Measurements from ENCODE around the gene RARRES2. TPM values are rescaled to one million over a fixed set of nuclear protein-coding genes. Genes with fewer than 3 reads are reported as not detected.

Gene RARRES2
- total RNA-seq, 4 donors from 2014 or later = 21.5 to 99.9 (median 27.1) TPM

- Histone ChIP-seq H3K4me3 (peak overlapping the region; percentile 84 to 93 (median 91)), H3K36me3 (peaks cover 0 to 20% (median 0%) of the 10 kb centered on the region in 3 donors), H3K27me3 (no peaks in the 10 kb centered on the region), H3K9me3 (no peaks in the 10 kb centered on the region), H3K27ac (peak overlapping the region; percentile 90 to 99 (median 96)), H3K4me1 (peaks cover 0 to 36% (median 21%) of the 10 kb centered on the region in 4 donors)
- no peak for DNase-seq
- TF ChIP-seq CTCF (IDR thresholded peaks at IDR 0.05) = no peak
- no peak for TF ChIP-seq POLR2A (IDR thresholded peaks at IDR 0.05)
These were observed 26.3 kb upstream of the RARRES2 start for GRCh38 chr7:150367677-150368095.

- Histone ChIP-seq H3K36me3 (peaks cover 0 to 1% (median 0%) of the 10 kb centered on the region in 3 donors), H3K4me3 (no peak overlapping the region), H3K9me3 (no peaks in the 10 kb centered on the region), H3K4me1 (peaks cover 0 to 22% (median 20%) of the 10 kb centered on the region in 4 donors), H3K27ac (peak overlapping the region in 3 of 4 donors; percentile 24 to 98 (median 35)), H3K27me3 (no peaks in the 10 kb centered on the region)
- DNase-seq = peak in 1 of 3 donors; percentile 44
- TF ChIP-seq CTCF (IDR thresholded peaks at IDR 0.05) (no peak), POLR2A (IDR thresholded peaks at IDR 0.05) (no peak)
These were observed 24.4 kb upstream of the RARRES2 start for GRCh38 chr7:150365673-150366398.

GRCh38 chr7:150365194-150365593 is 23.8 kb upstream of the RARRES2 start:
- peak in 1 of 3 donors; percentile 34 for DNase-seq
- Histone ChIP-seq H3K4me1 (peaks cover 0 to 20% (median 15%) of the 10 kb centered on the region in 4 donors), H3K27ac (peak overlapping the region in 3 of 4 donors; percentile 24 to 98 (median 35)), H3K4me3 (no peak overlapping the region), H3K36me3 (no peaks in the 10 kb centered on the region), H3K9me3 (no peaks in the 10 kb centered on the region), H3K27me3 (no peaks in the 10 kb centered on the region)
- TF ChIP-seq CTCF (IDR thresholded peaks at IDR 0.05) = no peak
- TF ChIP-seq POLR2A (IDR thresholded peaks at IDR 0.05) = no peak

GRCh38 chr7:150363872-150364271 is 22.4 kb upstream of the RARRES2 start:
- TF ChIP-seq POLR2A (IDR thresholded peaks at IDR 0.05) (no peak), CTCF (IDR thresholded peaks at IDR 0.05) (no peak)
- no peaks in the 10 kb centered on the region for H3K9me3 ChIP-seq
- H3K27me3 ChIP-seq = no peaks in the 10 kb centered on the region
- no peak for DNase-seq
- H3K27ac ChIP-seq = peak overlapping the region in 1 of 4 donors; percentile 18
- H3K4me3 ChIP-seq = no peak overlapping the region
- H3K36me3 ChIP-seq = no peaks in the 10 kb centered on the region
- peaks cover 0 to 11% (median 8%) of the 10 kb centered on the region in 4 donors for H3K4me1 ChIP-seq

GRCh38 chr7:150363370-150363769 is 21.9 kb upstream of the RARRES2 start:
- TF ChIP-seq CTCF (IDR thresholded peaks at IDR 0.05) (no peak), POLR2A (IDR thresholded peaks at IDR 0.05) (no peak)
- no peak for DNase-seq
- H3K27ac ChIP-seq = peak overlapping the region in 1 of 4 donors; percentile 18
- H3K27me3 ChIP-seq = no peaks in the 10 kb centered on the region
- no peak overlapping the region for H3K4me3 ChIP-seq
- no peaks in the 10 kb centered on the region for H3K9me3 ChIP-seq
- no peaks in the 10 kb centered on the region for H3K36me3 ChIP-seq
- peaks cover 0 to 11% (median 8%) of the 10 kb centered on the region in 4 donors for H3K4me1 ChIP-seq

Measured in Peyer's patch (tissue), 4 donors.